Panc1 (cell line): ENCODE results near the gene DCAF11. TPM values are rescaled to one million over a fixed set of nuclear protein-coding genes. Genes with fewer than 3 reads are reported as not detected.

Experiments used
- ATAC-seq: fragments of 200-7000 bp; cut with Tn5 transposase; 2 replicates; pipeline ENCODE4 v1.9.1; 2020; ENCODE audit warnings: mild to moderate bottlenecking, moderate library complexity
- BruUV-seq: library from RNA; stranded (reverse); fragments of 400-500 nt; replicated peaks from 2 replicates; lab custom pipeline; 2021; lab: Mats Ljungman, UMichigan
- CTCF ChIA-PET: fragments of 300-600 bp; sonication (Branson Sonifier 250); formaldehyde crosslinking; loops from one replicate; lab custom pipeline; 2022; ENCODE audit warnings: antibody characterized with exemption; lab: Charles Lee
- POLR2A ChIA-PET: fragments of 300-600 bp; sonication (Branson Sonifier 250); formaldehyde crosslinking; loops from one replicate; lab custom pipeline; 2022; ENCODE audit warnings: antibody characterized with exemption; lab: Charles Lee
- DNase-seq: peaks from one replicate; pipeline ENCODE4 v3.0.0-alpha.2; 2010; ENCODE audit warnings: low read depth, low spot score
- H3K27ac ChIP-seq: 2 replicates; pipeline ENCODE4 v1.5.1; 2011; ENCODE audit warnings: mild to moderate bottlenecking, low read length, inconsistent platforms
- H3K27me3 ChIP-seq: fragments of 200-500 bp; sonication (Bioruptor generic); 2 replicates; pipeline ENCODE4 v1.6.0; 2014; ENCODE audit warnings: low read length, inconsistent platforms; ENCODE audit not compliant: control insufficient read depth, insufficient read depth
- H3K36me3 ChIP-seq: fragments of 200-500 bp; sonication (Bioruptor generic); 2 replicates; pipeline ENCODE4 v1.5.1; 2014; ENCODE audit warnings: inconsistent platforms, mild to moderate bottlenecking, low read length, moderate library complexity; ENCODE audit not compliant: control insufficient read depth, insufficient read depth
- H3K4me1 ChIP-seq: 2 replicates; pipeline ENCODE4 v1.5.1; 2011; ENCODE audit warnings: inconsistent platforms, mild to moderate bottlenecking, low read length, moderate library complexity; ENCODE audit not compliant: control insufficient read depth, insufficient read depth
- H3K4me3 ChIP-seq, 2 experiments: 2 replicates each; pipeline ENCODE4 v1.5.1; 2011 to 2012; ENCODE audit warnings: low read depth in 2 of 2, low read length in 2 of 2, mild to moderate bottlenecking in 2 of 2, inconsistent platforms in 1 of 2, moderate library complexity in 1 of 2
- H3K9me3 ChIP-seq: fragments of 200-500 bp; sonication (Bioruptor generic); 2 replicates; pipeline ENCODE4 v1.5.1; 2014; ENCODE audit warnings: low read depth, mild to moderate bottlenecking, inconsistent platforms, low read length, moderate library complexity; ENCODE audit not compliant: control insufficient read depth, insufficient read depth
- POLR2AphosphoS5 ChIP-seq: IDR thresholded peaks from 2 replicates; pipeline ENCODE4 v1.6.1; 2012; ENCODE audit warnings: mild to moderate bottlenecking, low read depth, low read length, moderate library complexity
- SIN3A ChIP-seq: IDR thresholded peaks from 2 replicates; pipeline ENCODE4 v1.6.1; 2012; ENCODE audit warnings: low read depth, mild to moderate bottlenecking, low read length, moderate library complexity, borderline replicate concordance; ENCODE audit not compliant: insufficient read depth
- TCF7L2 ChIP-seq: IDR thresholded peaks from 2 replicates; pipeline ENCODE4 v1.6.1; 2011; ENCODE audit warnings: mild to moderate bottlenecking, low read depth, low read length, inconsistent platforms
- in situ Hi-C: cut with HindIII; loops from 2 replicates; pipeline ENCODE4 v1.10.0; 2016; ENCODE audit warnings: low sequenced_read_pairs, low pct_unique_long_range_greater_than_20kb
- intact Hi-C: fragments of 100-400 bp; cut with micrococcal nuclease; formaldehyde crosslinking; loops from one replicate; pipeline ENCODE4 v1.10.0; 2022; ENCODE audit not compliant: unreplicated experiment
- total RNA-seq: library from RNA; stranded (reverse); gene quantifications from one replicate; pipeline ENCODE4 v1.2.1, GENCODE V29; 2021; ENCODE audit not compliant: unreplicated experiment
- TF ChIP-seq, protein P1 (sequence below), 2 experiments: IDR thresholded peaks; 2 replicates each; pipeline ENCODE4 v1.6.1; 2011 to 2012; ENCODE audit warnings: low read depth in 2 of 2, control low read depth in 1 of 2, low read length in 1 of 2, mild to moderate bottlenecking in 1 of 2, moderate library complexity in 1 of 2; ENCODE audit not compliant: insufficient read depth in 1 of 2
- TF ChIP-seq, protein P2 (sequence below): fragments of 450-650 bp; IDR thresholded peaks from 2 replicates; pipeline ENCODE4 v1.5.1; 2017; ENCODE audit warnings: mild to moderate bottlenecking

DCAF11 gene
- total RNA-seq, 1 experiment from 2014 or later: 37.4 TPM

DNA sequence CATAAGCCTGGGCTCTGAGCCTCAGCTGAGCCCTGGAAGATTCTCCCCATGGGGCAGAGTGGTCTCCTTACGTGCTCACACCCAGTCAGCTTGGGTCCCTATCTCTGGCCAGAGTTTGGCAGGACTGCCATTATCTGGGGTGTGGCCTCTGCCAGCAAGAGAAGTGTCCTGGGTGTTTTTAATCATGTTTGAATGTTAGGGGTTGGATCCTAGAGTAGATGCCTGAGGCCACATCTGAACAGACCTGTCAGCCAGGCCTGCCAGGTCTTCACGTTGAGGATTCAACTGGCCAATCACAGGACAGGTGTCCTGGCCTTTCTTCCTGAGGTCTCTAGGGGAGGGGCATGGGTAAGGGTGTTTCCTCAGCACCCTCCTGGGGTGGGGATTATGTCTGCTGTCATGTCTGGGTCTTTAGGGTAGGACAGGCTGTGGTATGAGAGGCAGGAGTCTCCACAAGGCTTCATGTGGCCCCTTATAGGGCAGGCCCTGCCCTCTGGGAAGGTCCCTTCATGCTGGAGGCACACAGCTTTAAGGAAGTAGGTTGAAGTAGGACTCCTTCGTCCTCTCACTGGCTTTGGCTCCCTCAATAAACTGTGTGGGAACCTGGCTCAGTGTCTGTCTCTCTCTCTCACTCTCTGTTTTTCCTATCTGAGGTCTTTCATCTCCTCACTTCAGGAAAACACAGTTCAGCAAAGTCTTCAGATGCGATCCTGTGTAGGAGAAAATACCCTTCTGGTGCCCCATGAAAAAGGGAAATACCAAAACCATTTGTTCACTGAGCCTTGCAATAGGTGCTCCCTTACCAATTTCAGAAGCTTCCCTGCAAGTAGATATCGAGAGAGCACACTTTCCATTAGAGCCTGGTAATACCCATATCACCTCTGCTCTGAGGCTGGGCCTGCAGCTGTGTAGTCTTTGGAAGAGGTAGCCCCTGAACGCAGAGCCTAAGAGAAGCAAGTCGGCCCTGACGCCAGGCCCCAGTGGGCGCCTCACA lies 9.1 kb downstream of the DCAF11 start:
- ChIA-PET POLR2A (no interaction called here), CTCF (no interaction called here)
- in situ Hi-C loops (no loop called here), intact Hi-C loops (no loop called here)
- no TSS peak for BruUV-seq
- no peaks in the 10 kb centered on the region for H3K27me3 ChIP-seq
- no peaks in the 10 kb centered on the region for H3K4me1 ChIP-seq
- no peak overlapping the region for H3K4me3 ChIP-seq
- H3K9me3 ChIP-seq: no peaks in the 10 kb centered on the region
- TF ChIP-seq POLR2AphosphoS5 (no peak), SIN3A (no peak), TCF7L2 (no peak)
- TF ChIP-seq, protein P1, sequence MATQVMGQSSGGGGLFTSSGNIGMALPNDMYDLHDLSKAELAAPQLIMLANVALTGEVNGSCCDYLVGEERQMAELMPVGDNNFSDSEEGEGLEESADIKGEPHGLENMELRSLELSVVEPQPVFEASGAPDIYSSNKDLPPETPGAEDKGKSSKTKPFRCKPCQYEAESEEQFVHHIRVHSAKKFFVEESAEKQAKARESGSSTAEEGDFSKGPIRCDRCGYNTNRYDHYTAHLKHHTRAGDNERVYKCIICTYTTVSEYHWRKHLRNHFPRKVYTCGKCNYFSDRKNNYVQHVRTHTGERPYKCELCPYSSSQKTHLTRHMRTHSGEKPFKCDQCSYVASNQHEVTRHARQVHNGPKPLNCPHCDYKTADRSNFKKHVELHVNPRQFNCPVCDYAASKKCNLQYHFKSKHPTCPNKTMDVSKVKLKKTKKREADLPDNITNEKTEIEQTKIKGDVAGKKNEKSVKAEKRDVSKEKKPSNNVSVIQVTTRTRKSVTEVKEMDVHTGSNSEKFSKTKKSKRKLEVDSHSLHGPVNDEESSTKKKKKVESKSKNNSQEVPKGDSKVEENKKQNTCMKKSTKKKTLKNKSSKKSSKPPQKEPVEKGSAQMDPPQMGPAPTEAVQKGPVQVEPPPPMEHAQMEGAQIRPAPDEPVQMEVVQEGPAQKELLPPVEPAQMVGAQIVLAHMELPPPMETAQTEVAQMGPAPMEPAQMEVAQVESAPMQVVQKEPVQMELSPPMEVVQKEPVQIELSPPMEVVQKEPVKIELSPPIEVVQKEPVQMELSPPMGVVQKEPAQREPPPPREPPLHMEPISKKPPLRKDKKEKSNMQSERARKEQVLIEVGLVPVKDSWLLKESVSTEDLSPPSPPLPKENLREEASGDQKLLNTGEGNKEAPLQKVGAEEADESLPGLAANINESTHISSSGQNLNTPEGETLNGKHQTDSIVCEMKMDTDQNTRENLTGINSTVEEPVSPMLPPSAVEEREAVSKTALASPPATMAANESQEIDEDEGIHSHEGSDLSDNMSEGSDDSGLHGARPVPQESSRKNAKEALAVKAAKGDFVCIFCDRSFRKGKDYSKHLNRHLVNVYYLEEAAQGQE (IDR thresholded peaks at IDR 0.05; ENCODE audit: insufficient read depth in 1 of 2, low read depth in 2 of 2, low read length in 1 of 2): no peak
- TF ChIP-seq, protein P2, sequence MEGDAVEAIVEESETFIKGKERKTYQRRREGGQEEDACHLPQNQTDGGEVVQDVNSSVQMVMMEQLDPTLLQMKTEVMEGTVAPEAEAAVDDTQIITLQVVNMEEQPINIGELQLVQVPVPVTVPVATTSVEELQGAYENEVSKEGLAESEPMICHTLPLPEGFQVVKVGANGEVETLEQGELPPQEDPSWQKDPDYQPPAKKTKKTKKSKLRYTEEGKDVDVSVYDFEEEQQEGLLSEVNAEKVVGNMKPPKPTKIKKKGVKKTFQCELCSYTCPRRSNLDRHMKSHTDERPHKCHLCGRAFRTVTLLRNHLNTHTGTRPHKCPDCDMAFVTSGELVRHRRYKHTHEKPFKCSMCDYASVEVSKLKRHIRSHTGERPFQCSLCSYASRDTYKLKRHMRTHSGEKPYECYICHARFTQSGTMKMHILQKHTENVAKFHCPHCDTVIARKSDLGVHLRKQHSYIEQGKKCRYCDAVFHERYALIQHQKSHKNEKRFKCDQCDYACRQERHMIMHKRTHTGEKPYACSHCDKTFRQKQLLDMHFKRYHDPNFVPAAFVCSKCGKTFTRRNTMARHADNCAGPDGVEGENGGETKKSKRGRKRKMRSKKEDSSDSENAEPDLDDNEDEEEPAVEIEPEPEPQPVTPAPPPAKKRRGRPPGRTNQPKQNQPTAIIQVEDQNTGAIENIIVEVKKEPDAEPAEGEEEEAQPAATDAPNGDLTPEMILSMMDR: no peak
- H3K36me3 ChIP-seq: peaks cover 2% of the 10 kb centered on the region; the same call in 1 of the 2 replicates
- ATAC-seq (no peak), DNase-seq (no peak)
- H3K27ac ChIP-seq: no peak overlapping the region

DNA sequence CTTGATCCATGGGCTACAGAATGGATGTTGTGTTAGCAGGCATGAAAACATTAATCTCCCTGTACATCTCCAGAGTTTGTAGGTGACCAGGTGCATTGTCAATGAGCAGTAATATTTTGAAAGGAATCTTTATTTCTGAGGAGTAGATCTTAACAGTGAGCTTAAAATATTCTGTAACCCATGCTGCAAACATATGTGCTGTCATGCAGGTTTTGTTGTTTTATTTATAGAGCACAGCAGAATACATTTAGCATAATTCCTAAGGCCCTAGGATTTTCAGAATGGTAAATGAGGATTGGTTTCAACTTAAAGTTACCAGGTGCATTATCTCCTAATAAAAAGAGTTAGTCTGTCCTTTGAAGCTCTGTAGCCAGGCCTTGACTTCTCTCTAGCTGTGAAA lies 12.4 kb downstream of the DCAF11 start:
- POLR2A ChIA-PET: interaction anchor here (0.6 kb wide), 1 partner anchor 272 kb away, joined by 16 read pairs; the partner anchor contains the start of gene NYNRIN
- no peak for DNase-seq
- CTCF ChIA-PET: no interaction called here

More for the DNA sequence above, 12.4 kb downstream of the DCAF11 start:
- Histone ChIP-seq H3K9me3 (no peaks in the 10 kb centered on the region), H3K27ac (no peak overlapping the region), H3K36me3 (no peaks in the 10 kb centered on the region), H3K4me1 (no peaks in the 10 kb centered on the region), H3K4me3 (no peak overlapping the region), H3K27me3 (no peaks in the 10 kb centered on the region)
- no peak for ATAC-seq
- no peak for TF ChIP-seq TCF7L2
- TF ChIP-seq, protein P1 (IDR thresholded peaks at IDR 0.05; ENCODE audit: insufficient read depth in 1 of 2, low read depth in 2 of 2, low read length in 1 of 2): no peak
- no peak for TF ChIP-seq SIN3A
- TF ChIP-seq POLR2AphosphoS5: no peak
- TF ChIP-seq, protein P2: no peak
- BruUV-seq: no TSS peak
- in situ Hi-C loops (no loop called here), intact Hi-C loops (no loop called here)
